ENCODE data around the gene GALR2.

GALR2 gene

GRCh38 chr17:76094046-76094445 lies 19.5 kb downstream of the GALR2 start:
- Histone ChIP-seq H3K36me3 (peaks cover 96% of the 10 kb centered on the region), H3K9ac (no peak overlapping the region), H3K4me2 (peak overlapping the region; percentile 72; the same call in 1 of the 2 replicates), H3K4me3 (no peak overlapping the region), H3K9me3 (no peaks in the 10 kb centered on the region), H3K27me3 (no peaks in the 10 kb centered on the region), H3K4me1 (peaks cover 33% of the 10 kb centered on the region), H3K27ac (no peak overlapping the region), H4K20me1 (peaks cover 16% of the 10 kb centered on the region)
- no peak for TF ChIP-seq Cebpa-rat (IDR thresholded peaks at IDR 0.05)

DNA sequence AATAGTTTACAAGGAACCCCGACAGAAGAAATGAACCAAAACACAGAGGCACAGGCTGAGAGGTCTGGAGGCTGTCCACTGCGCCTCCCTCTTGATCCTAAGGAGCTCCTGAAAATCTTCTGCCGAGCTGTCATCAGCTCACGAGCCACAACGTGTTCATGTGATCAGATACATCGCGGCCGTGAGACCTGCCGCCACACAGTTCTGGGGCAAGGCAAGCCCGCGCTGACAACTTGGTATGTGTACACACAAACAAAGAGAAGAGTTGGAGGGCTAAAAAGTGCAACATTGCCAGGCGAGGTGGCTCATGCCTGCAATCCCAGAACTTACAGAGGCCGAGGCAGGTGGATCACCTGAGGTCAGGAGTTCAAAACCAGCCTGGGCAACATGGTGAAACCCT lies 21.4 kb downstream of the GALR2 start:
- H4K20me1 ChIP-seq: peaks cover 16% of the 10 kb centered on the region
- no peak for TF ChIP-seq Cebpa-rat (IDR thresholded peaks at IDR 0.05)
- peaks cover 96% of the 10 kb centered on the region for H3K36me3 ChIP-seq
- H3K4me2 ChIP-seq: no peak overlapping the region
- no peak overlapping the region for H3K27ac ChIP-seq
- no peaks in the 10 kb centered on the region for H3K9me3 ChIP-seq
- H3K4me1 ChIP-seq: peaks cover 33% of the 10 kb centered on the region
- H3K4me3 ChIP-seq: no peak overlapping the region
- no peaks in the 10 kb centered on the region for H3K27me3 ChIP-seq
- H3K9ac ChIP-seq: no peak overlapping the region

DNA sequence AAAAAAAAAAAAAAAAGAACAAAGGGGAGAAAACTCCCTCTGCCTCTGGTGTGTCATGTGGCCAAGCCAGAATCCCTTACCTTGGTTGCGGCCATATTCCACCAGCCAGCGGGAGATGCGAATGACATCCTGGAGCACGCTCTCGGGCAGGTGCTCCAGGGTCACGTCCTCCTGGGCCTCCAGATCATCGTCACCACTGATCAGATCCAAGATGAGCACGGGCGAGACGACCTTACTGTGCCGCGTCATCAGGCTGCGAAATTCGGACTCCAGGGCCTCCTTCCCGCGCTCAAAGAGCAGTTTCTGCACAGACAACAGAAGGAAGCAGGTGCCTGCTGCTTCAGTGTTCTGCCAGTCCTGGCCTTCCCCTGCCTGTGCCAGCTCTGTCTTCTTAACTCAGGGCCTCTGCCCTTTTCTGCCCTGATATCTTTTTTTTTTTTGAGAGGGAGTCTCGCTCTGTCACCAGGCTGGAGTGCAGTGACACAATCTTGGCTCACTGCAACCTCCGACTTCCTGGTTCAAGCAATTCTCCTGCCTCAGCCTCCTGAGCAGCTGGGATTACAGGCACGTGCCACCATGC lies 23.2 kb downstream of the GALR2 start:
- H3K27ac ChIP-seq: no peak overlapping the region
- H4K20me1 ChIP-seq: peaks cover 9% of the 10 kb centered on the region
- no peak overlapping the region for H3K4me2 ChIP-seq
- no peak for TF ChIP-seq Cebpa-rat (IDR thresholded peaks at IDR 0.05)
- no peak overlapping the region for H3K9ac ChIP-seq
- H3K9me3 ChIP-seq: no peaks in the 10 kb centered on the region
- peaks cover 89% of the 10 kb centered on the region for H3K36me3 ChIP-seq
- H3K27me3 ChIP-seq: no peaks in the 10 kb centered on the region
- H3K4me3 ChIP-seq: no peak overlapping the region
- H3K4me1 ChIP-seq: peaks cover 28% of the 10 kb centered on the region

DNA sequence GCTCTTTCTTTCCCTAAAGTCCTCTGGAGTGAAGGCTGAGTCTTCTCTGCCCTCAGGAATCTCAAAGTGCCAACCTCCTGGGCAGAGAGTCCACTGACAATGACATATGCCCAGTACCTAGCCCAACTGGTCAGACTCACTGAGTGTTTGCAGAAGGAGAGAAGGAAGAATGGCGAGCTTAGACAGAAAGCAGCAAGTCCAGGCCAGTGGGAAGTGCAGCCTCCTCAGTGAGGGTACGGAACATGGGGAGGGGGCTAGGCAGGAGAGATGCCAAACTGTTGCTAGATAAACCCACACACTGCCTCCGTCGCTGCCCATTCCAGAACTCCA lies 28.3 kb downstream of the GALR2 start:
- peak overlapping the region; percentile 87 for H3K4me2 ChIP-seq
- peak overlapping the region; percentile 81 for H3K4me3 ChIP-seq
- H3K9ac ChIP-seq: peak overlapping the region; percentile 80
- TF ChIP-seq Cebpa-rat (IDR thresholded peaks at IDR 0.05): no peak
- H3K4me1 ChIP-seq: peaks cover 33% of the 10 kb centered on the region
- no peaks in the 10 kb centered on the region for H3K27me3 ChIP-seq
- H4K20me1 ChIP-seq: no peaks in the 10 kb centered on the region
- peaks cover 38% of the 10 kb centered on the region for H3K36me3 ChIP-seq
- peak overlapping the region; percentile 84 for H3K27ac ChIP-seq
- no peaks in the 10 kb centered on the region for H3K9me3 ChIP-seq

GRCh38 chr17:76103274-76104139 lies 28.9 kb downstream of the GALR2 start, which contains the start of gene EXOC7:
TSS of gene EXOC7 (minus strand) at chr17:76103787. CDS start at chr17:76103692, 95 bp downstream.
- H3K4me2 ChIP-seq: peak within 1 kb of the TSS; percentile 87
- no peaks in the 10 kb centered on the region for H4K20me1 ChIP-seq
- no peaks in the 10 kb centered on the region for H3K9me3 ChIP-seq
- no peaks in the 10 kb centered on the region for H3K27me3 ChIP-seq
- H3K27ac ChIP-seq: peak within 1 kb of the TSS; percentile 84
- no peak for TF ChIP-seq Cebpa-rat (IDR thresholded peaks at IDR 0.05)
- H3K36me3 ChIP-seq: peaks cover 32% of the 10 kb centered on the region
- H3K4me1 ChIP-seq: peaks cover 33% of the 10 kb centered on the region
- H3K4me3 ChIP-seq: peak within 1 kb of the TSS; percentile 81
- H3K9ac ChIP-seq: peak within 1 kb of the TSS; percentile 80

DNA sequence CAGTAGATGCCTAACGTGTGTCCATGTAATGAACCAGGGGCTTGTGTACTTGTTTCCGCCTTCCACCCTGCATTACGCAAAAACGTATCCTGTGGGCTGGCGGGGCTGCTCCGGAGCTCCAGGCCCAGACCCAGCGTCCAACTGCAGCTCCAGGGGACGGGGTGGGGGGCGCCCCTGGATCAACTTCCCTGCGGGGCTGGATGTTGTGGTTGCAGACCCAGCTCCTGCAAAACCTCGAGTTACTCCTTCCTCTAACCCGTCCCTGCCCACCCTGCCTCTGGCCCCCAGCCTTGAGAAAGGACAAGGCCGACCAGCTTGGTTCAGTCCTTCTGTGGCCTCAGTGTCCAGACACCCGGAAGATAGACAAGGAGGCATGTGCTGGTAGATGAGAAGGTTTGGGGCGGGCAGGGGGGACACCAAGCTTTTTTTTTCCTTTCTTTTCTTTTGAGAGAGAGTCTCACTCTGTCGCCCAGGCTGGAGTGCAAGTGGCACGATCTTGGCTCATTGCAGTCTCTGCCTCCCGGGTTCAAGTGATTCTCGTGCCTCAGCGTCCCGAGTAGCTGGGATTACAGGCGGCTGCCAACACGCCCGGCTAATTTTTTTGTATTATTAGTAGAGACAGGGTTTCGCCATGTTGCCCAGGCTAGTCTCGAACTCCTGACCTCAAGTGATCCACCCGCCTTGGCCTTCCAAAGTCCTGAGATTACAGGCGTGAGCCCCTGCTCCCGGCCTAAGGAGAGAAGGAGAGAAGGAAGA lies 29.7 kb downstream of the GALR2 start:
- Histone ChIP-seq H3K4me3 (peak overlapping the region; percentile 81), H3K27me3 (no peaks in the 10 kb centered on the region)

DNA sequence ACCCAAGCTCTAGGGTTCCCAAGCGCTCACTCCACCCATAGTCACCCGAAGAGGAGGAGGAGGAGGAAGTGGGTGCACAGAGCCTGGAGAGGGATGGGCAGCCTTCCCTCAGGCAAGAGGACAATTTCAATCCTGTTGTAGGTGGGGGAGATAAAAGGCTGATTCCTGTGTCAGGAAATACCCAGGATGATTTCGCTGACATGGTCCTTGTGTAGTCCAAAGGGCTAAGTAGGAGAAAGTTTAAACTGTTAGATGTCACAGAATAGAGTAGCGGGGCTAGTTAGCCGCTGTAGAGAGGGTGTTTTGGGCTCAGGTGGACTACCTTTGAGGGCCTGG lies 30.3 kb downstream of the GALR2 start:
- Histone ChIP-seq H3K4me3 (no peak overlapping the region), H3K9ac (no peak overlapping the region), H3K27ac (no peak overlapping the region), H4K20me1 (no peaks in the 10 kb centered on the region), H3K4me1 (peaks cover 33% of the 10 kb centered on the region), H3K27me3 (no peaks in the 10 kb centered on the region), H3K9me3 (no peaks in the 10 kb centered on the region), H3K36me3 (peaks cover 21% of the 10 kb centered on the region), H3K4me2 (no peak overlapping the region)
- no peak for TF ChIP-seq Cebpa-rat (IDR thresholded peaks at IDR 0.05)

More for the DNA sequence above, 29.7 kb downstream of the GALR2 start:
- Histone ChIP-seq H3K9ac (peak overlapping the region; percentile 80), H3K4me2 (peak overlapping the region; percentile 87), H4K20me1 (no peaks in the 10 kb centered on the region), H3K27ac (peak overlapping the region; percentile 84), H3K4me1 (peaks cover 33% of the 10 kb centered on the region), H3K9me3 (no peaks in the 10 kb centered on the region), H3K36me3 (peaks cover 26% of the 10 kb centered on the region)
- no peak for TF ChIP-seq Cebpa-rat (IDR thresholded peaks at IDR 0.05)

DNA sequence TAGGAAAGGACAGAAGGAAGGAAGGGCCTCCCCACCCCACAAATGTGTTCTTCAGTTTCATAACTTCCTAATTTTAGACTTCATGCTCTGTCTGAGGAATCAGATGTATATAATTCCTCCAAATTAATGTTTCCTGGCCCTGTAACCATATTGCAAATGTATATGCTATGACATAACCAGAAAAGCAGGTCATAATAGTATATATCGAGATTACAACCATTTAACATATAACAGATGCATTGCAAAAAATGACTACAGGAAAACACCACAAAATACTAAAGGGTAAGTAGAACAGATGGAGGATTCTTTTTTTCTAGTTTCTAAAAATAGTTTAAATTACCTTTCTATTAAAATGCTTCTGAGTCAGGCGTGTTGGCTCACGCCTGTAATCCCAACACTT lies 32.1 kb downstream of the GALR2 start:
- no peaks in the 10 kb centered on the region for H3K27me3 ChIP-seq
- peaks cover 2% of the 10 kb centered on the region for H3K36me3 ChIP-seq
- H3K9me3 ChIP-seq: no peaks in the 10 kb centered on the region
- H3K4me3 ChIP-seq: no peak overlapping the region
- no peak overlapping the region; the same call in 1 of the 2 replicates for H3K4me2 ChIP-seq
- H3K9ac ChIP-seq: no peak overlapping the region
- no peaks in the 10 kb centered on the region for H4K20me1 ChIP-seq
- no peak overlapping the region for H3K27ac ChIP-seq
- peaks cover 33% of the 10 kb centered on the region for H3K4me1 ChIP-seq
- no peak for TF ChIP-seq Cebpa-rat (IDR thresholded peaks at IDR 0.05)

DNA sequence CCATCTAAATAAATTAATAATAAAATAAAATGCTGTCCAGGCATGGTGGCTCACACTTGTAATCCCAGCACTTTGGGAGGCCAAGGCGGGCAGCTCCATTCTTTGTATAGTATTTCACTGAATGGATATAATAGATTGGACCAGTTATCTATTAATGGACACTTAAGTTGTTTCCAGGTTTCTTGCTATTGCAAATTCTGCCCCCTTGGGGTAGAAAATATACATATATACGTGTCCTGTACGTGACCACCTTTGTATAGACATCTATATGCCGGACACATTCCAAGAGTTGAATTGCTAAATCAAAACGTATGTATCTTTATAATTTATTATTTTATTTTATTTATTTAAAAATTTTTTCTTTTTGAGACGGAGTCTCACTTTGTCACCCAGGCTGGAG lies 32.9 kb downstream of the GALR2 start:
- H4K20me1 ChIP-seq: no peaks in the 10 kb centered on the region
- H3K4me1 ChIP-seq: peaks cover 25% of the 10 kb centered on the region
- H3K4me3 ChIP-seq: no peak overlapping the region
- no peak overlapping the region for H3K4me2 ChIP-seq
- no peaks in the 10 kb centered on the region for H3K9me3 ChIP-seq
- H3K36me3 ChIP-seq: no peaks in the 10 kb centered on the region
- no peak for TF ChIP-seq Cebpa-rat (IDR thresholded peaks at IDR 0.05)
- H3K27ac ChIP-seq: no peak overlapping the region
- no peaks in the 10 kb centered on the region for H3K27me3 ChIP-seq
- H3K9ac ChIP-seq: no peak overlapping the region

DNA sequence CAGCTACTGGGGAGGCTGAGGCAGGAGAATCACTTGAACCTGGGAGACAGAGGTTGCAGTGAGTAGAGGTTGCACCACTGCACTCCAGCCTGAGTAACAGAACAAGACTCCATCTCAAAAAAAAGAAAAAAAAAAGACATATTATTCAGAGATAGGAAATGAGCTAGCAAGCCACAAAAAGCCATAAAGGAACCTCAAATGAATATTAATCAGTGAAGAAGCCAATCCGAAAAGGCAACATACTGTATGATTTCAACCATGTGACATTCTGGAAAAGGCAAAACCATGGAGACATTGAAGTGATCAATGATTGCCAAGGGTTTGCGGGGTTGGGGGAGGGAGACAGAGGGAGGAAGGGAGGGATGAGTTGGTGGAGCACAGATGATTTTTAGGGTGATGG lies 37.4 kb downstream of the GALR2 start:
- H4K20me1 ChIP-seq: no peaks in the 10 kb centered on the region
- peaks cover under 1% of the 10 kb centered on the region; the same call in 1 of the 2 replicates for H3K4me1 ChIP-seq
- peaks cover 6% of the 10 kb centered on the region; the same call in 1 of the 2 replicates for H3K9me3 ChIP-seq
- H3K4me3 ChIP-seq: no peak overlapping the region
- no peak for TF ChIP-seq Cebpa-rat (IDR thresholded peaks at IDR 0.05)
- no peak overlapping the region for H3K9ac ChIP-seq
- H3K27ac ChIP-seq: no peak overlapping the region
- H3K36me3 ChIP-seq: no peaks in the 10 kb centered on the region
- no peak overlapping the region for H3K4me2 ChIP-seq
- H3K27me3 ChIP-seq: no peaks in the 10 kb centered on the region

Data from BLaER1 (cell line).